Right lobe of liver (tissue), 4 donors: ENCODE results near the gene ZNF157.

ENCODE experiments used
- CTCF ChIP-seq, 4 donors: fragments of 200-600 bp in 3 of 4; fragments of 450-650 bp in 1 of 4; IDR thresholded peaks; one replicate each; pipeline versions ENCODE4 v1.5.1 to v1.8.0; 2016 to 2022; ENCODE audit warnings: antibody characterized with exemption in 4 of 4, mild to moderate bottlenecking in 2 of 4
- POLR2A ChIP-seq: fragments of 450-650 bp; IDR thresholded peaks from one replicate; pipeline ENCODE4 v1.6.1; 2017; ENCODE audit warnings: antibody characterized with exemption, mild to moderate bottlenecking
- donor health status: DM: no; HTN: no; CAD: no.
- donor health status: DM: no; HTN: no; CAD: no.
- donor health status: DM: no; HTN: yes; CAD: no.

GRCh38 chrX:47321386-47321785, 49.0 kb upstream of the ZNF157 start:
- no peak for TF ChIP-seq CTCF (IDR thresholded peaks at IDR 0.05)
- TF ChIP-seq POLR2A, result no peak
